ENCODE data around the gene TUBG2.
"Not testable (repeated sequence)": the region's sequence is repeated elsewhere in the genome, so short reads cannot be mapped to it uniquely, and the experiment has no call there.

TUBG2 gene

DNA sequence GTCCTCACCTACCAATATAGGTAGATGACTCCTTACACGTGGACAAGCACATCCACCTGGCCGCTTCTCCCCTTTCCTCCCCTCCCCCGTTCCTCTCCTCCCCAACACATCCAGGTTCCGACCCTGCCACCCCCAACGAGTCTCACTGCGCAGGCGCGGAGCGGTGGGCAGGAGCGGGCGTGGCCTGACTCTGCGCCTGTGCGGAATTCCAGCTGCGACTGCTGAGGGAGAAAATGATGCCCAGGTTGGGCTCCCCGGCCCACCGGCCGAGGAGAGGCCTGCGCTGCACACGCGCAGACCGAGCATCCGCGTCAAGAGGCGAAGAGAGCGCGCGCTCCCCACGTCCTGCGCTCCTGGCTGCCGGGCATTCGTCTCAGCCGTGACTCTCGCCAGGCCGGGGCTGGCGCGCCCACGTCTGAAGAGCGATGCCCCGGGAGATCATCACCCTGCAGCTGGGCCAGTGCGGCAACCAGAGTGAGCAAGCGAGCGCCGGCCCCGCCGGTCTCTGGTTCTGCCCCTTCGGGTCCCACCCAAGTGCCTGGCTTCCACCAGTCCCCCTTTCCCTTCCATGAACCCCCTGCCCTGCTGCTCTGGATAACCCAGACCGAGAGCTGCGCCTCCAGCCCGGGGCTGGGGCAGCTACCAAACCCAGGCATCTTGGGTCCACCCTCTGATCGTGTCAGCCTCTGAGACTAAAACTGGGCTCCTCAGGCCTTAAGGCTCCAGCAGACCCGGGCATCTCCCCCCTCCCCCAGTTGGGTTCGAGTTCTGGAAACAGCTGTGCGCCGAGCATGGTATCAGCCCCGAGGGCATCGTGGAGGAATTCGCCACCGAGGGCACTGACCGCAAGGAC is at the start of gene TUBG2:
Gene TUBG2 (plus strand): TSS at position 206 of the 853 bp plus-strand sequence. CDS start 220 bp downstream, at position 426.
- peak; percentile 95 for DNase-seq

DNA sequence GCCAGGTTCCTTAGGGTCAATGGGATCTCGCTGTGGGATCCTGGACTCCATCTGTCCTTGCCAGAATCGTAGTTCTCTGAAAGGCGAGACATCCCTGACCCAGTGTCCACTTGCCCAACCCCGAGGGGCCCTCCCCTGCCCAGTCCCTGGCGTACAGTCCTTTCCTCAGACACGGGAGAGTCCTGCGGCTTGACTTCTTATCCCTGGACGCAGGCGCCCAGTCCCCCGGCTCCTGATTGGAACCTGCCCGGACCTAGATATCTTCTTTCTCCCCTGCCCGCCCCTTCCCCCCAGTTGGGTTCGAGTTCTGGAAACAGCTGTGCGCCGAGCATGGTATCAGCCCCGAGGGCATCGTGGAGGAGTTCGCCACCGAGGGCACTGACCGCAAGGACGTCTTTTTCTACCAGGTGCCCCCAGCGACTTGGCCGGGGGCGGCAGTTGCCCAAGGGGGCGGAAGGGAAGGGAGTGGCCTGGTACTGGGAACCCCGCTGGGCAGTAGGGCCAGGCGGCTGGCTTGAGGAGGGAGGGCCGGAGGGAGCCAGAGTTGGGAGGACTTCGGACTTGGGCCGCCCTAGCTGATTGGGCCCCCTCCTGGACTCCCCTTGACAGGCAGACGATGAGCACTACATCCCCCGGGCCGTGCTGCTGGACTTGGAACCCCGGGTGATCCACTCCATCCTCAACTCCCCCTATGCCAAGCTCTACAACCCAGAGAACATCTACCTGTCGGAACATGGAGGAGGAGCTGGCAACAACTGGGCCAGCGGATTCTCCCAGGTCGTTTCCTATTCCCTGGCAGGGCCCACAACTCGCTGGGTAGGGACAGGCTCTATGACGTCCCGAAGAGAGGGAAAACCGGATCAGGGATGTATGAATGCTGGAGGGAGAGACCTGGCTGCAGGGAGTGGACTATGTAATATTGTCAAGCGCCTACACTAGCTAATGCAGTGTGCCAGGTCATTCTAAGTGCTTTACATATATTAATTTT is 49.0 kb upstream of the TUBG2 start:
- DNase-seq: peak; percentile 60

DNA sequence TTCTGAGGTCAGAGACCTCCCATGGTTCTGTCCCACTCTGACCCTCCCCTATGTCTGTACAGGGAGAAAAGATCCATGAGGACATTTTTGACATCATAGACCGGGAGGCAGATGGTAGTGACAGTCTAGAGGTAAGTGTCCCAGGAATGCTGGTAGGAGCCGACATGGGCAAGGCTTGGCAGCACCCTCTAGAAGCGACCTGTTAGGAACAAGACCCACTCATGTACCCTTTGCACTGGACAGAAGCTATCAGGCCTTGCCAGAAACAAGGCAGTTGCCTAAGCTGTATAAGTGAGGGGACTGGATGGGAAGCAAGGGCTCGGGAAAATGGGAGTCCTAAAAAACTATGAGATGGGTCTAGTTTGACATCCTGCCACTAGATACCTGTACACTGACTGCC is 47.1 kb upstream of the TUBG2 start:
- DNase-seq: no peak

DNA sequence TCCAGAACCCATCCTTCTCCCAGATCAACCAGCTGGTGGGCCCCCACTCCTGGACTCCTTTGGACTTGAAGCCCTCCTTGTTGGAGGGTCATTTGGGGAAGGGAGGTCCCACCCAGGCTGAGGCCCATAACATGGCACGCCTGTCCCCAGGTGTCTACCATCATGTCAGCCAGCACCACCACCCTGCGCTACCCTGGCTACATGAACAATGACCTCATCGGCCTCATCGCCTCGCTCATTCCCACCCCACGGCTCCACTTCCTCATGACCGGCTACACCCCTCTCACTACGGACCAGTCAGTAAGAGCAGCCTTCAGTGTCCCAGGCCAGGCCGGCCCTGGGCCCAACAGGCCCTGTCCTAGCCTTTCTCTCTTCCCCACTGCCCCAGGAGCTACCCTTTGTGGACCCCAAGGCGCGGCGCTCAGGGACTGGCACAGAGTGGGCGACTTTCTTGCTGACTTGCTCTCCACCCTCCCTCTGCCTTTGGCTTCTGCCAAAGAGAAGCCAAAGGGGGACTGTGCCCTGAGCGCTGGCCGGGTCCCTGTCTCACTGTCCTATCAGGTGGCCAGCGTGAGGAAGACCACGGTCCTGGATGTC is 45.3 kb upstream of the TUBG2 start:
- DNase-seq: no peak

DNA sequence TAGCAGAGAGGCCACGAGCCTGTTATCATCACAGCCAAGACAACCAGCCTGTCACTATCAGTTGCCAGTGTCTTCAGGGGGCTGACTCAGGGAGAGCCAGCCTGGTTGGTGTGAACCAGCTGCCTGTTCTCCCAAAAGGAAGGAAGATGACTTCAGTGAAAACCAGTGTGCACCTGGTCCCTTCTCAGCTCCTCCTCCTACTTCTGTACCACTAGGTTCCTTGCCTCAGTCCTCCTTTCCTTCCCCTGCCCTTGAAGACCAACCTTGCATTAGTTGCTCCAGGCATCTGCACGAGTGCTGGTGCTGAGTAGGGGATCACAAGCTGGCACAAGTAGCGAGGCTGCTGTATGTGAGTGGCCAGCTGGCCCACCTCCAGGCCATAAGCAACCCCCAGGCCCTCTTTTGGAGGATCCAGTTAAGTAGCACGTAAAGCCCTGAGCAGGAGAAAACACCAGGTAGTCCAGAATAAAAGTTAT is 41.1 kb upstream of the TUBG2 start:
- DNase-seq: no peak

DNA sequence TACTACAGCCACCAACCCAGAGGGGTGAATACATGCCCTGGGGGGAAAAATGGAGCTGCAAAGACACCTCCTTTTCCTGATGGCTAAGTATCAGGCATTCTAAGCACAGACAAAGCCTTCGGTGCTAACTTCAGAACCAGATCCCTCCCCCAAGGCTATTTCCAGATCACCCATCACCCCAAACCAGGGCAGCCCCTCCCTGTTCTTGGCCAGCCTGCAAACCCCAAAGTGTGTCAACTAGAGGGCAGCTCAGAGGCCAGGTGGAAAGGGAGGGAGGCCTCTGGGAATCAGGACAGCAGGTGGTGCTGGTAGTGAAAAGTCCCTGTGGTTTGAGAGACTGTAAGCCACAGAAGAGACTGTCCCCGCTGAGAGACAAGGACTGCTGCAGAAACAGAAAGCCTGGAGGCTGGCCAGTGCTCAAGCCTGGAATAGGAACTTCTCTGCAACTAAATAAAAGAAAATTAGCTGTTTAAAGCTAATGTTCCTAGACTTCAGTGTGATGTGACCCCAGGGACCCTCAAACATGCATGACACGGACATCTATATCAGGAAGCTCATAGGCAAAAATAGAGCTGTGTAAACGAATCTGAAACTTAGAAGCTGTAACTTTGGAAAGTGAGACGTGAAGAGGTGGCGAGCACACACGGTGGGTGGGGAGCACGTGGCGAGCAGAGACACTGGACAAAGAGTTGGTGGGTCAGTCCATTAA is 40.5 kb upstream of the TUBG2 start:
- DNase-seq: peak; percentile 56

DNA sequence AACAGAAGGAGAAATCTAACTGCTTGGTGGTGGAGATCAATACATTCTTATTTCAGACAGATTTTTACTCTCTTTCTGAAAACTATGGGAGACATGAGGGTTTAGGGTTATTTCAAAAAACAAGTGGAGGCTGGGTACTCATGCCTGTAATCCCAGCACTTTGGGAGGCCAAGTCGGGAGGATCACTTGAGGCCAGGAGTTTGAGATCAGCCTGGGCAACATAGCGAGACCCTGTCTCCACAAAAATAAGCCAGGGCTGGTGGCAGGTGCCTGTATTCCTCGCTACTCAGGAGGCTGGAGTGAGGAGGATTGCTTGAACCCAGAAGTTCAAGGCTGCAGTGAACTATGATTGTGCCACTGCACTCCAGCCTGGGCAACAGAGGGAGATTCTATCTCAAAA is 37.1 kb upstream of the TUBG2 start:
- DNase-seq: not testable (repeated sequence)

DNA sequence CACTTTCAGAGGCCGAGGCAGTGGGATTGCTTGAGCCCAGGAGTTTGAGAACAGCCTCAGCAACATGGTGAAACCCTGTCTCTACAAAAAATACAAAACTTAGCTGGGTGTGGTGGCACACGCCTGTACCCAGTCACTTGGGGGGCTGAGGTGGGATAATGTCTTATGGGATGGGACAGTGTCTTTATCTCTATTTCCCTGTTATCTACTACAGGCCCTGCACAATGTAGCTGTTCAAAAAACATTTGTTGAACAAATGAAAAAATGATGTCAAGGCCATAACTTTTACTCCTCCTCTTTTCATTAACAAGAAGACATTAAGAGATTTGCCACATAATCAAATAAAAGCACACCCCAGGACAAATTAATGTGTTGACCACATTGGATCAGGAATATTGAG is 35.8 kb upstream of the TUBG2 start:
- no peak for DNase-seq

DNA sequence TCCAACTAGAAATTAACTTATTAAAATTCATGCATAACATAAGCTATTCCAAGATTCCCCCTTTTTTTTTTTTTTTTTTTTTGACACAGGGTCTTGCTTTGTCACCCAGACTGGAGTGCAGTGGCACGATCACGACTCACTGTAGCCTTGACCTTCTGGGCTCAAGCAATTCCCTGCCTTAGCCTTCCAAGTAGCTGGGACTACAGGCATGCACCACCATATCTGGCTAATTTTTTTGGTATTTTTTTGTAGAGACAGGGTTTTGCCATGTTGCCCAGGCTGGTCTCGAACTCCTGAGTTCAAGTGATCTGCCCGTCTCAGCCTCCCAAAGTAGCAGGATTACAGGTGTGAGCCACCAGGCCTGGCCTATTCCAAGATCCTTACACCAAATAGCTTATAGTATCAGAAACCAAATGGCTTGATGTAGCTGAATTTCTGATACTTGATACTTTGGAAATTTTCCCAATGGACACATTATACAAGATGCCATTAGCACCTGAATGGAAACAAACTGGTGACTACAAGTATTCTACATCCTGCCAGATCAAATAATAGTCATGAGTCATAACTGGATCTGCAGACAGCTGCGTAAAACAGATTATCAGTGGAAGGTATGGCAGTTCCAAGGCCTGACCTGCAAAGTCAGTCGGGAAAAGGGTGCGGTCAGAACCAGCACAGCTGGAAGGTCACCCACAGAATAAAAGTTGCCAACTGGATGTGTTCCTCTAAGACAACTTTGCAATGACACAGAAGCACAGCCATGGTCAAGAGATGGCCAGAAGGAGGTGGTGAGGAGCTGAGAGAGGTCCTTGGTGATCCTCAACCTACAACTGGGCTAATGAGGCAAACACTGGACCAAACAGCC is 35.1 kb upstream of the TUBG2 start:
- DNase-seq: no peak

DNA sequence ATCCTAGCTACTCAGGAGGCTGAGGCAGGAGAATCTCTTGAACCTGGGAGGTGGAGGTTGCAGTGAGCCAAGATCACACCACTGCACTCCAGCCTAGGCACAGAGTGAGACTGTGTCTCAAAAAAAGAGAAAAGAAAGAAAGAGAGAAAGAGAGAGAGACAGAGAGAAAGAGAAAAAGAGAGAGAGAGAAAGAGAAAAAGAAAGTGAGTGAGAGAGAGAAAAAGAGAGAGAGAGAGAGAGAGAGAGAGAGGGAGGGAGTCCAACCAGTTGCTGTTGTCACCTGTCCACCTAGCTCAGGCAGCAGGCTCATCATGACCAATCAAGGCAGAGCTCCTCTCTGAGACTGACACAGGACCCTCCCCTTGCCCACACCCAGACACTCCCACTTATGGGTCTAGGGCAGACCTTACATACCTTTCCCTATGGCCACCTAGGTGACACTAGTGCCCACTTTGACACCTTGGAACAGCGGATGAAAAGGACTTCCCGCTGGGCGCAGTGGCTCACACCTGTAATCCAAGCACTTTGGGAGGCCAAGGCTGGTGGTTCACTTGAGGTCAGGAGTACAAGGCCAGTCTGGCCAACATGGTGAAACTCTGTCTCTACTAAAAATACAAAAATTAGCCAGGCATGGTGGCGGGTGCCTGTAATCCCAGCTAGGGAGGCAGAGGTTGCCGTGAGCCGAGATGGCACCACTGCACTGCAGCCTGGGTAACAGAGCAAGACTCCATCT is 31.9 kb upstream of the TUBG2 start:
- not testable (repeated sequence) for DNase-seq

DNA sequence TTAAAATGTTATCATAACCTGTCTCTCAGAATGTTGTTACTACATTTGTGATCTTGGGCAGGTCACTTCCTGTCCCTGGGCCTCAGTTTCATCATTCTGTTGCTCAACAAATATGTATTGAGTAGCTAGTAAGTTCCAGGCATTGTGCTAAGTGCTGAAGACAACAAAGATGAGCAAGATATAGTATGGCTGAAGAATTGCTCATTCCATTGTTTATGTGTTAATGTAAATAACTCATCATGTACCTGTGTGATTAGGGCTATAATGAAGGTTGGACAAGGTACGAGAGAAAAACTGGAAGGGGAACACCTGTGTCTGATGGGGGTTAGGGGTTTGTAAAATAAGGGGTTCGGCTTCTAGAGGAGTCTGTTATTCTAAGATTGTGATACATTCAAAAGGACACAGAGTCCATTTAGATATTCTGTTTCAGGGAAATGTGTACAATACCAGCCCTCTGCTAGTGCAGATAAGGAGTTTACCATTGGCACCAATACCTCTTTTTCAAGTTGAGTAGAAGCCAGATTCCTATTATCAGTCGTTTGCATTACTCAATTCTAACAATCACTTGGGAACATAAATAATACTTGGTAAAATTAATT is 29.6 kb upstream of the TUBG2 start:
- DNase-seq: no peak

DNA sequence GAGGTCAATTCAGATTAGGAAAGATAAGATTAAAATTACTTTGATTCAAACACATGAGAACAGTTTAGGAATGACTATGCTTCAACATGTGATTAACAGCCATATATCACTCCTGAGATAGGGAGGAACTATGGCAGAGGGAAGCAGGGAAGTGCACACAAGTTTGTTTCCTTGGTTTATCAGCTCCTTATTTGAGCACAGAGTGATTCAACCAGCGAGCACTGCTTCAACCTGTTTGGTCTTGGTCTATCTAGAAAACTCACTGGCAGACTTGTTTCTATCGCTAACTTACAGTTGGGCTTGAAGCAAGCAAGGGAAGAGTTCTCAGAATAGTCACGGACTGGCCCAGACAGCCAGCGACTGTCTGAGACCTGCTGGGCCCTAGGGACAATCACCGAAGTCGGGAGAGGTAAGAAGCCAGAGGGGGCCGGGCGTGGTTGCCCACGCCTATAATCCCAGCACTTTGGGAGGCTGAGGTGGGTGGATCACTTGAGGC is 26.1 kb upstream of the TUBG2 start:
- no peak for DNase-seq

DNA sequence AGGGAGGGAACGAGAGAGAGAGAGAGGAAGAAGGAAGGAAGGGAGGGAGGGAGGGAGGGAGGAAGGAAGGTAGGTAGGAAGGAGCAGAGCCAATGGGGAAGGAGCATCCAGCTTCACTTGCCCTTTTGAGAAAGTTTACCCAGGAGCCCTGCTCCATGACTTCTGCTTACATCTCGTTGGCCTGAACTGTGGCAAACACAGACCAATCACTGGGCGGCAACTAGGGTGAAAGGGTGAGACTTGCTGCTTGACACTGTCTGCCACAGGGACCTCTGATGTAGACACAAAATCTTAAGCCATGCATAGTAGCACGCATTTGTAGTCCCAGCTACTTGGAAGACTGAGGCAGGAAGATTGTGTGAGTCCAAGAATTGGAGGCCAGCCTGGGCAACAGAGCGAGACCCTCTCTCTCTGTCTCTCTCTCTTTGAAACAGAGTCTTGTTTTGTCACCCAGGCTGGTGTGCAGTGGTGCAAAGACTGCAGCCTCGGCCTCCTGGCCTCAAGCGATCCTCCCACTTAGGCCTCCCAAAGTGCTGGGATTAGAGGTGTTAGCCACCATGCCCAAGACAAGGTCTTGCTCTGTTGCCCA is 19.5 kb upstream of the TUBG2 start:
- DNase-seq: no peak

DNA sequence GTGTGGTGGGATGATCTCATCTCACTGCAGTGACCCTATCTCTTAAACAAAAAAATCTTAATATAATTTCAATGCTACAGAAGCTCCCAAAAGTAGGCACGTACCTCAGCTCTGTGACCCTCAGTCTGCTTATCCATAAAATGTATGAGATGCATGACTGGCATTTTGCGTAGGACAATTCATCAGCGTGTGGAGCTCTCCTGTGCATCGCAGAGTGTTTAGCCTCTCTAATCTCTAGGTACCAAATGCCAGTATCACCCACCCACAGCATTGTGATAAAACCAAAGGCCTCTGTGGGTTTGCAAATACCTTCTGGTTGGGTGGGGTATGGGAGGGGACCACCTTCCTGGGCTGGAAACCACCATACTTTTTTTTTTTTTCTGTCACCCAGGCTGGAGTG is 19.0 kb upstream of the TUBG2 start:
- DNase-seq: no peak

DNA sequence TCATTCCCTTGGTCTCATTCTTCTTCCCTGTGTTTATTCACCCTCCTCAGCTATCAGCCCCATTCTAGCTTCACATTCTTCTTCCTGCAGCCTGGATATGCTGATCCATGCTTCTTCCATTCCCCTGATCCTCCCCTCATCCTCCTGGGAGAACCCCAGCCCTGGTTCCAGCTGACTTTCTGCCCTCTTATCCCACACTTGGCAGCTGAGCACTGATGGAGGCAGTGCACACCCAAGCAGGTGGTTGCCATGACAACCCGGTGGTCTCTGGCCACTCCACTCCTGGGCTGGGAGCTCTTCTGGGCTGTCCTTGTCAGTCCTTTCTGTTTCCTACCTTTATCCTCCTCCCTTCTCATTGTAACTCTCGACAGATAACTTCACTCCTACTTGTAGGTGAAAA is 16.7 kb upstream of the TUBG2 start:
- no peak for DNase-seq

DNA sequence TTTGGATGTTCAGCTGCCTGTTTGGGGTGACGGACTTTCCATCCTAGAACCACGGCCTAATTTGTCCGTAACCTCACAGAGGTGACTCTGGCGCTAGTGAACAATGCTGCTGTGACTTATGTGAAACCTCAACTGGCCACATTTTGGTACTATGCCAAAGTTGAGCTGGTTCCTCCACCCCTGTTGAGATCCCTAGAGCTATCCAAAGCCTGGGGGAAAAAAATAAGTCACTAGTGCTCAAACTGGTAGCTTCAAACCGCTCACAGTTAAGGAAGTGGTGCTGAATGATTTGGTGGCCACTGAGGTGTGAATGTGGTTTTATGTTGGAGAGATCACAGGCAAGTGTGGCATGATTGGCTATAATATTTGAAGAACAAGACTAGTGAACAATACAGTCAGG is 11.3 kb upstream of the TUBG2 start:
- no peak for DNase-seq

DNA sequence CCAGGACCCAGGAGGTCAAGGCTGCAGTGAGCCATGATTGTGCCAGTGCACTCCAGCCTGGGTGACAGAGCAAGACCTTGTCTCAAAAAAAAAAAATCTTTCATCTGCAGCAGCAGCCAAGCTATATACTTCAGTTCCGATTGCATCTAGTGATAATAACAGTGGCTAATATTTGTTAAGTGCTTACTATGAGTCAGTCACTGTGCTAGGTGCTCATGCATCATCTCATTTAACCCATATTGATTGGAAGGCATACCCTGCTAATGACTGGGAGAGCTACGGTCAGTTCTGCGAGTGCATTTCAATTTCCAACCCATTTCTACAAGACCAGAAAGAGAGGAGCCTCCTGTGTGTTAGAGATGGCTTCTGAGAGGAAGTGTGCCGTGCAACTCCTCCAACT is 7.7 kb upstream of the TUBG2 start:
- DNase-seq: no peak

DNA sequence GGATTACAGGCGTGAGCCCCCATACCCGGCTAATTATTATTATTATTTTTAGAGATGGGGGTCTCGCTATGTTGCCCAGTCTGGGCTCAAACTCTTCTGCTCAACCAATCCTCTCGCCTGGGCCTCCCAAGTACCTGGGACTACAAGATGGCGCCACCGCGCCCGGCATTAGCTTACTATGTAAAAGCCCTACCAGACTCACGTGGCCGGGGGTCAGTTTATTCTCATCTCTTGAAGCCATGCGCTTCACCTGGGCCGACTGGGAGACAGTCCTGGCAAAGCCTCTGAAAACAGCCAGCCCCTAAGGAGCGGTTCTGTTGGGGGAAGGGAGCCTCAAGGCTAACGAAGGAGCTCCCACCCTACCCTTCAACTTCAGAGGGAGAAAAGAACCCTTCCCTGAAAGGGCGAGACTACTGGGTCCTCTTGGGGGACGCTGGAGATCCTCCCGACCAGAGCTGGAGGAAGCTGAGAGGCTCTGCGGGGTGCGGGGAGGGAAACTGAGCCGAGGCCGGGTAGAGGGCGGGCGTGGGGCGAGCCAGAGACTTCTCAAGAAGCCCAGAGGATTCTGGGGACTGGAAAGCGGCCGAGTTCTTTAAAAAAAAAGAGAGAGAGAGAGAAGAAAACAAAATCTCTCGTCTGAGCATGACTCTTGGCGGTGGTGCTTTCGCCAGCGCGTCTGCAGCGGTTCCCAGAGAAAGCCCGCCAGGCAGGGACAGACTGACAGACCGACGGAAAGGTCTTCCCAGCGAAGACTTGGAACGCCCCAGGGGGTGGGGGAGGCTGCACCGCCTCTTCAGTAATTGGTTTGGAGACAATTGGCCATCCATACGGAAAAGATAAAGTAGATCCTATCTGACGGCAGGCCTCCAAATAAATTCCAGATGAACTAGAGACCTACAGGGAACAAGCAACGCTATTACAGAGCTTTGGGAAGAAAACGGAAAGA is 5.6 kb upstream of the TUBG2 start:
- peak; percentile 83 for DNase-seq

DNA sequence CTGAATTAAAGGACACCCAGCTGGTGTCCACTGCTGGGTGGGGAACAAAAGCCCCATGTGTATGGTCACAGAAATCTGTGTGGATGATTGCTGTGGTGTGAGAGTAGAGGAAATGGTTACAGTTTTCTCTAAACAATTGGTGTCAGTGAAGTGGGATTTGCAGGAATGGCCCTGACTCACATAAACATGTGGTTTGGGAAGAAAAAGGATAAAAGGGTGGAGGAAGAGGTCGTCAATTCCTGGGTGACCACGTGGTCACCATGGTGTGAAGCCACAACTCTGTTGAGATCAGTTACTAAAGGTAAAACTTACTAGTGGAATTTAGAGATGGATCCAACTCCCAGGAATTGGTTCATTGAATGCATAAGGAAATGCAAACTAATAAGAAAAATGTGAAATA is 3.6 kb upstream of the TUBG2 start:
- DNase-seq: no peak

Measured in right hindlimb (tissue), 1 donor.